Omental fat pad (tissue), 4 donors: ENCODE results near the gene BLOC1S4. TPM values are rescaled to one million over a fixed set of nuclear protein-coding genes. Genes with fewer than 3 reads are reported as not detected.

ENCODE experiments used
- ATAC-seq: fragments of 150-250 bp; one replicate; pipeline ENCODE4 v1.9.1; 2016; ENCODE audit warnings: mild to moderate bottlenecking, moderate library complexity; ENCODE audit not compliant: low FRiP score
- DNase-seq: peaks from one replicate; pipeline ENCODE4 v3.0.0-alpha.2; 2019; ENCODE audit warnings: low spot score
- CTCF ChIP-seq, 3 donors: fragments of 450-650 bp; IDR thresholded peaks; one replicate each; pipeline ENCODE4 v1.5.1; 2016 to 2017; ENCODE audit warnings: antibody characterized with exemption in 3 of 3, mild to moderate bottlenecking in 3 of 3, moderate library complexity in 2 of 3
- total RNA-seq, 4 donors: library from RNA; depleted of rRNA; stranded (reverse); fragments of >200 nt; gene quantifications; one replicate each; pipeline ENCODE4 v1.1.0, GENCODE V29; 2016

The BLOC1S4 gene
- total RNA-seq, 4 donors from 2014 or later, result 12.3 to 23.3 (median 13.9) TPM

- ATAC-seq, result no peak
- TF ChIP-seq CTCF (IDR thresholded peaks at IDR 0.05), result no peak
- no peak for DNase-seq
Measured at GRCh38 chr4:6686104-6686787, 29.7 kb upstream of the BLOC1S4 start.

GRCh38 chr4:6687947-6688878, 27.8 kb upstream of the BLOC1S4 start:
- ATAC-seq (no peak), DNase-seq (no peak)
- TF ChIP-seq CTCF (IDR thresholded peaks at IDR 0.05), result no peak

GRCh38 chr4:6688879-6689505, 27.0 kb upstream of the BLOC1S4 start:
- no peak for TF ChIP-seq CTCF (IDR thresholded peaks at IDR 0.05)
- ATAC-seq (peak; percentile 63), DNase-seq (no peak)

GRCh38 chr4:6689506-6689960, 26.4 kb upstream of the BLOC1S4 start:
- no peak for TF ChIP-seq CTCF (IDR thresholded peaks at IDR 0.05)
- DNase-seq, result no peak
- peak; percentile 13 for ATAC-seq

- ATAC-seq (no peak), DNase-seq (no peak)
- no peak for TF ChIP-seq CTCF (IDR thresholded peaks at IDR 0.05)
Measured at GRCh38 chr4:6692379-6692778, 23.6 kb upstream of the BLOC1S4 start.

GRCh38 chr4:6692806-6693205, 23.2 kb upstream of the BLOC1S4 start:
- no peak for TF ChIP-seq CTCF (IDR thresholded peaks at IDR 0.05)
- DNase-seq (no peak), ATAC-seq (no peak)
